ENCODE measurements around the gene CTTN.

DNA sequence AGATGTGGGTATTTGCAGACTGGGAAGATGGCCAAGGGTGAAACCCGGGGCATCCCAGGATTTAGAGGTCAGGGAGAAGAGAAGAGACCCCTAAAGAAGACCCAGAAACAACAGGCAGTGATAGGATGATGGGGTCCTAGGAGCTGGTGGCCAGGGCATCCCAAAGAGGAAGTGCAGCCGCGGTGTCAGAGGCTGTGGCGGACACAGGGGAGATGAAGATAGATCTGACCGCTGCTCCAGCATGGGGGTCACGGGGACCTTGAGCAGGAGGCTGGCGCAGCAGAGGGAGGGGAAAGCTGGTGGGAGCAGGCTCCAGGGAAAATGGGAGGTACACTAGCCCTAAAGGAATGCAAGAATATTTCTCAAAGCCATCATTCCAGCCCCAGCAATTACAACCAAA is 47.3 kb downstream of the CTTN start:
- TF ChIP-seq, protein P1, sequence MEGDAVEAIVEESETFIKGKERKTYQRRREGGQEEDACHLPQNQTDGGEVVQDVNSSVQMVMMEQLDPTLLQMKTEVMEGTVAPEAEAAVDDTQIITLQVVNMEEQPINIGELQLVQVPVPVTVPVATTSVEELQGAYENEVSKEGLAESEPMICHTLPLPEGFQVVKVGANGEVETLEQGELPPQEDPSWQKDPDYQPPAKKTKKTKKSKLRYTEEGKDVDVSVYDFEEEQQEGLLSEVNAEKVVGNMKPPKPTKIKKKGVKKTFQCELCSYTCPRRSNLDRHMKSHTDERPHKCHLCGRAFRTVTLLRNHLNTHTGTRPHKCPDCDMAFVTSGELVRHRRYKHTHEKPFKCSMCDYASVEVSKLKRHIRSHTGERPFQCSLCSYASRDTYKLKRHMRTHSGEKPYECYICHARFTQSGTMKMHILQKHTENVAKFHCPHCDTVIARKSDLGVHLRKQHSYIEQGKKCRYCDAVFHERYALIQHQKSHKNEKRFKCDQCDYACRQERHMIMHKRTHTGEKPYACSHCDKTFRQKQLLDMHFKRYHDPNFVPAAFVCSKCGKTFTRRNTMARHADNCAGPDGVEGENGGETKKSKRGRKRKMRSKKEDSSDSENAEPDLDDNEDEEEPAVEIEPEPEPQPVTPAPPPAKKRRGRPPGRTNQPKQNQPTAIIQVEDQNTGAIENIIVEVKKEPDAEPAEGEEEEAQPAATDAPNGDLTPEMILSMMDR (IDR thresholded peaks at IDR 0.05) = no peak
- no peak for TF ChIP-seq POLR2A (IDR thresholded peaks at IDR 0.05)

All from testis (tissue), 2 donors.